K562 (cell line): Measurements from ENCODE around the gene SKAP1. TPM values are rescaled to one million over a fixed set of nuclear protein-coding genes. Genes with fewer than 3 reads are reported as not detected.

Experiments used
- ATAC-seq: fragments of 200-7000 bp; cut with Tn5 transposase; 3 replicates; pipeline ENCODE4 v1.9.1; 2020; ENCODE audit warnings: moderate library complexity
- BruUV-seq: library from RNA; stranded (reverse); fragments of 400-500 nt; replicated peaks from 2 replicates; lab custom pipeline; 2021; lab: Mats Ljungman, UMichigan
- CTCF ChIA-PET: fragments of 300-600 bp; formaldehyde crosslinking; extraction: SDS; loops from one replicate; lab custom pipeline; 2021; ENCODE audit warnings: low intra/inter-chr PET ratio; lab: Yijun Ruan, JAX
- POLR2A ChIA-PET: fragments of 300-600, 350-650 bp; sonication (Branson Sonifier 250); formaldehyde crosslinking; extraction: SDS; loops from one replicate; lab custom pipeline; 2021; ENCODE audit warnings: antibody characterized with exemption, inconsistent platforms; lab: Yijun Ruan, JAX
- DNase-seq, 4 experiments: peaks; one replicate each; pipeline versions ENCODE4 v3.0.0 to v3.0.0-alpha.2; 2011 to 2018; ENCODE audit warnings: low spot score in 3 of 4, mixed read lengths in 3 of 4; ENCODE audit errors: extremely low read depth in 1 of 4
- FAIRE-seq: peaks from 2 replicates; lab custom pipeline; 2011; peaks lifted over from hg19 to GRCh38; lab: Jason Lieb, UNC
- H2AFZ ChIP-seq: 2 replicates; pipeline ENCODE4 v1.6.0; 2011; ENCODE audit warnings: low read depth, low read length, control low read depth, inconsistent platforms
- H3K27ac ChIP-seq: fragments of 200-600 bp; 3 replicates; pipeline ENCODE4 v1.8.0; 2011; ENCODE audit warnings: low read depth, mild to moderate bottlenecking, control low read depth, inconsistent platforms, low read length, moderate library complexity, mixed read lengths; ENCODE audit errors: extremely low read depth
- H3K27me3 ChIP-seq, 2 experiments: fragments of 300-600 bp in 1 of 2; 2 replicates in 1 of 2; 3 replicates in 1 of 2; pipeline versions ENCODE4 v1.6.0 to v1.8.0; 2011; ENCODE audit warnings: inconsistent platforms in 2 of 2, low read length in 2 of 2, mild to moderate bottlenecking in 1 of 2, mixed read lengths in 1 of 2, moderate library complexity in 1 of 2; ENCODE audit not compliant: control insufficient read depth in 2 of 2, insufficient read depth in 2 of 2
- H3K36me3 ChIP-seq: fragments of 300-600 bp; 3 replicates; pipeline ENCODE4 v1.8.0; 2011; ENCODE audit warnings: mild to moderate bottlenecking, low read length, inconsistent platforms; ENCODE audit not compliant: control insufficient read depth, insufficient read depth
- H3K4me1 ChIP-seq, 2 experiments: fragments of 200-600 bp in 1 of 2; replicated peaks in 1 of 2; 2 replicates in 1 of 2; 3 replicates in 1 of 2; pipeline versions ENCODE4 v1.5.1 to v1.8.0; 2011; ENCODE audit warnings: inconsistent platforms in 2 of 2, low read length in 2 of 2, mild to moderate bottlenecking in 1 of 2, mixed read lengths in 1 of 2, moderate library complexity in 1 of 2; ENCODE audit not compliant: control insufficient read depth in 2 of 2, insufficient read depth in 2 of 2
- H3K4me2 ChIP-seq: 2 replicates; pipeline ENCODE4 v1.6.1; 2011; ENCODE audit warnings: low read length, control low read depth, inconsistent platforms, mixed read lengths; ENCODE audit not compliant: insufficient read depth
- H3K4me3 ChIP-seq: fragments of 200-600 bp; sonication (generic), shearing (Covaris generic); 2 replicates; pipeline ENCODE4 v1.5.1; 2016; ENCODE audit warnings: control low read depth, inconsistent platforms
- H3K79me2 ChIP-seq: fragments of 200-600 bp; 3 replicates; pipeline ENCODE4 v1.8.0; 2011; ENCODE audit warnings: low read length, inconsistent platforms; ENCODE audit not compliant: control insufficient read depth, insufficient read depth
- H3K9ac ChIP-seq, 2 experiments: 2 replicates each; pipeline versions ENCODE4 v1.6.0 to v1.6.1; 2011; ENCODE audit warnings: low read depth in 2 of 2, low read length in 2 of 2, control low read depth in 1 of 2, inconsistent platforms in 1 of 2, mild to moderate bottlenecking in 1 of 2, mixed read lengths in 1 of 2; ENCODE audit not compliant: insufficient read depth in 1 of 2
- H3K9me1 ChIP-seq: one replicate; pipeline ENCODE4 v1.6.0; 2011; ENCODE audit warnings: inconsistent platforms, mild to moderate bottlenecking, low read length, moderate library complexity; ENCODE audit not compliant: control insufficient read depth, insufficient read depth
- H3K9me3 ChIP-seq: replicated peaks from 2 replicates; pipeline ENCODE4 v1.5.1; 2011; ENCODE audit warnings: low read depth, low read length, inconsistent platforms; ENCODE audit not compliant: control insufficient read depth, insufficient read depth
- H4K20me1 ChIP-seq: replicated peaks from 2 replicates; pipeline ENCODE4 v1.6.1; 2011; ENCODE audit warnings: low read length, inconsistent platforms, mixed read lengths; ENCODE audit not compliant: control insufficient read depth, insufficient read depth
- CBFA2T2 ChIP-seq: fragments of 450-650 bp; conservative IDR thresholded peaks from 2 replicates; pipeline ENCODE4 v1.6.1; 2017; ENCODE audit warnings: mild to moderate bottlenecking
- GATA2 ChIP-seq: sonication (generic); formaldehyde crosslinking; IDR thresholded peaks from 2 replicates; pipeline ENCODE4 v1.4.0; 2020; ENCODE audit warnings: mild to moderate bottlenecking, missing genetic modification reagents
- HDAC2 ChIP-seq: fragments of 450-650 bp; IDR thresholded peaks from 2 replicates; pipeline ENCODE4 v1.6.1; 2016; ENCODE audit warnings: mild to moderate bottlenecking
- MECOM ChIP-seq: fragments of 250-450 bp; sonication (Bioruptor Pico); IDR thresholded peaks from 2 replicates; pipeline ENCODE4 v1.8.0; 2022; ENCODE audit warnings: inconsistent platforms
- RB1 ChIP-seq: fragments of 450-650 bp; IDR thresholded peaks from 2 replicates; pipeline ENCODE4 v1.6.1; 2017; ENCODE audit warnings: low read depth, mild to moderate bottlenecking
- SMAD4 ChIP-seq: fragments of 250-450 bp; sonication (Bioruptor Pico); conservative IDR thresholded peaks from 2 replicates; pipeline ENCODE4 v1.8.0; 2021; ENCODE audit warnings: inconsistent platforms, mild to moderate bottlenecking, moderate library complexity
- TAF9B ChIP-seq: fragments of 450-650 bp; IDR thresholded peaks from 2 replicates; pipeline ENCODE4 v1.6.1; 2018; ENCODE audit warnings: mild to moderate bottlenecking; ENCODE audit not compliant: partially characterized antibody
- ZNF316 ChIP-seq: fragments of 450-650 bp; IDR thresholded peaks from 2 replicates; pipeline ENCODE4 v1.6.1; 2016
- WGBS: fragments of 100-300 bp; shearing (Covaris generic); methylation state at CpG from one replicate; pipeline ENCODE4 v1.1.6; 2016; ENCODE audit warnings: low coverage, mixed read lengths; ENCODE audit not compliant: insufficient coverage; ENCODE audit errors: missing lambda C conversion rate; 5-methylcytosine and 5-hydroxymethylcytosine counted together
- in situ Hi-C: fragments of 300-500 bp; cut with MboI; formaldehyde crosslinking; loops from 4 replicates; pipeline ENCODE4 v1.15.0; 2018; ENCODE audit warnings: inconsistent platforms, mixed read lengths
- intact Hi-C: fragments of 100-400 bp; cut with micrococcal nuclease; formaldehyde crosslinking; loops from 2 replicates; pipeline ENCODE4 v1.14.2; 2022
- polyA plus RNA-seq, 8 experiments: library from polyadenylated mRNA; depleted of rRNA in 4 of 8; stranded (reverse) in 5 of 8; unstranded in 3 of 8; fragments of >200 nt; fragmentation: Nextera tagmentation in 2 of 8; fragmentation: Illumina TruSeq in 1 of 8; extraction: Ambion mirVana in 2 of 8; extraction: Trizol in 1 of 8; gene quantifications; 2 replicates each; pipeline versions ENCODE4 v1.2.1 to v1.2.3, GENCODE V29; 2011 to 2014; ENCODE audit warnings: inconsistent platforms in 1 of 8, missing spikeins in 1 of 8
- total RNA-seq, 7 experiments: library from RNA; depleted of rRNA in 6 of 7; stranded (reverse); fragments of >200 nt in 6 of 7; fragmentation: Illumina TruSeq in 2 of 7; extraction: Trizol in 2 of 7; gene quantifications; 2 replicates each; pipeline versions ENCODE4 v1.2.1 to v1.2.3, GENCODE V29; 2011 to 2021; ENCODE audit warnings: low replicate concordance in 1 of 7
- TF ChIP-seq, protein P1 (sequence below): sonication (generic); formaldehyde crosslinking; IDR thresholded peaks from 2 replicates; pipeline ENCODE4 v1.8.1; 2023; ENCODE audit warnings: mild to moderate bottlenecking, missing genetic modification reagents
- TF ChIP-seq, protein P2 (sequence below): sonication (generic); formaldehyde crosslinking; IDR thresholded peaks from 2 replicates; pipeline ENCODE4 v1.8.0; 2022; ENCODE audit warnings: mild to moderate bottlenecking, missing genetic modification reagents, borderline replicate concordance

SKAP1 gene
- total and polyA plus RNA-seq, 9 of the 15 experiments (the other 6 are each of a cell fraction or from before 2014, with no cell fraction given), result 0.06 to 0.80 (median 0.10) TPM; not detected in 4

DNA sequence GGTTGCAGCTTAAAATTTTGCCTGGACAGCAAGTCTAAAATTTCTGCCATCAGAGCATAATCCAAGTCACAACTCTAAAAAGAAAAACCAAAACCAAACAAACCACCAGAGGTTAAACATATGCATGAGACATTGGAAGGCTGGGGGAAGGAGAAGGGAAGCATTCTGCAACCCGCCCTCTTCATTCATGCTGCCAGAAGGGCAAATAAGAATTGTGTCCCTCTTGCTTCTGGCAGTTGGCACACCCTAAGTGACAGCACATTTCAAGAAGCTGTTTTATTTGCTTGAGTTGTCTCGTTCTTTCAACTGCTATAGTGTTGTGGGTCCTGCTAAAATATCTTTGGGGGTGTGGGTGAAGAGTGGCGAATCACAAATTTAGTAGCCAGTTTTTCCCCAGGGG is 99.6 kb downstream of the SKAP1 start:
- no peaks in the 10 kb centered on the region for H3K79me2 ChIP-seq
- WGBS, result 25% methylated on average over 3 of the region's 3 CpGs
- H3K4me3 ChIP-seq, result no peak overlapping the region
- FAIRE-seq (no peak), ATAC-seq (no peak), DNase-seq (no peak)
- POLR2A ChIA-PET, result interaction anchor here (0.5 to 0.9 kb wide), 2 partner anchors 114 to 1670 kb away, joined by 3 read pairs; no protein-coding TSS in a partner anchor
- H2AFZ ChIP-seq, result no peak overlapping the region
- intact Hi-C loops, result no loop called here
- H4K20me1 ChIP-seq, result no peaks in the 10 kb centered on the region
- no peak overlapping the region for H3K9ac ChIP-seq
- H3K27ac ChIP-seq, result no peak overlapping the region
- H3K27me3 ChIP-seq, result no peaks in the 10 kb centered on the region
- no peak for TF ChIP-seq SMAD4
- no peaks in the 10 kb centered on the region for H3K9me1 ChIP-seq
- no TSS peak for BruUV-seq
- no peaks in the 10 kb centered on the region for H3K9me3 ChIP-seq
- CTCF ChIA-PET, result interaction anchor here (0.5 kb wide), 1 partner anchor 241 kb away, joined by 3 read pairs; no protein-coding TSS in a partner anchor
- H3K36me3 ChIP-seq, result no peaks in the 10 kb centered on the region
- in situ Hi-C loops, result no loop called here
- no peaks in the 10 kb centered on the region for H3K4me1 ChIP-seq
- H3K4me2 ChIP-seq, result no peak overlapping the region

DNA sequence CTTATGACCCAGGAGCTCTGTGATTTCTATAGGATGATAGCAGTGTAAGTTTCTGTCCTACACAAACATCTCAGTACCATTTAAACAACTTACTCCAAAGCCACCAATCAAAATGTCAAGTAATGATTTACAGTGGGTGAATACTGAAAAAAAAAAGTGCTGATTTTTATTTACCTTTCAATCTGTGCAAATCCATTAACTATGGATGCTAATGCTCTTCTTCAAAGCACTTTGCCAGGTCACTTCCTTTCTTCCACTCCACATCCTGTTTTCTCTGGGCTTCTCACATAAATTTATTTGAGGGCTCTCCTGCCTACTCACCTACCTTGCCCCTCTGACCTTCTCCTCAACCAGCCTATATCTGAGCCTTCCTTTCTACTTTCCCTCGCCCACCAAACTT is 101.6 kb downstream of the SKAP1 start:
- DNase-seq (no peak), FAIRE-seq (no peak), ATAC-seq (no peak)
- H3K9ac ChIP-seq, result no peak overlapping the region
- H3K9me1 ChIP-seq, result no peaks in the 10 kb centered on the region
- H3K4me1 ChIP-seq, result no peaks in the 10 kb centered on the region
- H2AFZ ChIP-seq, result no peak overlapping the region
- no peak overlapping the region for H3K27ac ChIP-seq
- no peak overlapping the region for H3K4me3 ChIP-seq
- no peaks in the 10 kb centered on the region for H4K20me1 ChIP-seq
- H3K79me2 ChIP-seq, result no peaks in the 10 kb centered on the region
- H3K4me2 ChIP-seq, result no peak overlapping the region
- in situ Hi-C loops, result no loop called here
- no peaks in the 10 kb centered on the region for H3K27me3 ChIP-seq
- no TSS peak for BruUV-seq
- H3K9me3 ChIP-seq, result no peaks in the 10 kb centered on the region
- intact Hi-C loops, result no loop called here
- H3K36me3 ChIP-seq, result no peaks in the 10 kb centered on the region
- 14% methylated on average over 1 of the region's 1 CpG for WGBS
- CTCF ChIA-PET, result no interaction called here
- POLR2A ChIA-PET, result interaction anchor here (1.3 kb wide), 1 partner anchor 50 kb away, joined by 3 read pairs; no protein-coding TSS in a partner anchor
- TF ChIP-seq RB1 (no peak), TAF9B (no peak), ZNF316 (no peak; the same call in 1 of the 2 replicates), CBFA2T2 (no peak), MECOM (CRISPR knock-in tag) (no peak), HDAC2 (no peak), GATA2 (CRISPR knock-in tag) (no peak)
- TF ChIP-seq, protein P1, sequence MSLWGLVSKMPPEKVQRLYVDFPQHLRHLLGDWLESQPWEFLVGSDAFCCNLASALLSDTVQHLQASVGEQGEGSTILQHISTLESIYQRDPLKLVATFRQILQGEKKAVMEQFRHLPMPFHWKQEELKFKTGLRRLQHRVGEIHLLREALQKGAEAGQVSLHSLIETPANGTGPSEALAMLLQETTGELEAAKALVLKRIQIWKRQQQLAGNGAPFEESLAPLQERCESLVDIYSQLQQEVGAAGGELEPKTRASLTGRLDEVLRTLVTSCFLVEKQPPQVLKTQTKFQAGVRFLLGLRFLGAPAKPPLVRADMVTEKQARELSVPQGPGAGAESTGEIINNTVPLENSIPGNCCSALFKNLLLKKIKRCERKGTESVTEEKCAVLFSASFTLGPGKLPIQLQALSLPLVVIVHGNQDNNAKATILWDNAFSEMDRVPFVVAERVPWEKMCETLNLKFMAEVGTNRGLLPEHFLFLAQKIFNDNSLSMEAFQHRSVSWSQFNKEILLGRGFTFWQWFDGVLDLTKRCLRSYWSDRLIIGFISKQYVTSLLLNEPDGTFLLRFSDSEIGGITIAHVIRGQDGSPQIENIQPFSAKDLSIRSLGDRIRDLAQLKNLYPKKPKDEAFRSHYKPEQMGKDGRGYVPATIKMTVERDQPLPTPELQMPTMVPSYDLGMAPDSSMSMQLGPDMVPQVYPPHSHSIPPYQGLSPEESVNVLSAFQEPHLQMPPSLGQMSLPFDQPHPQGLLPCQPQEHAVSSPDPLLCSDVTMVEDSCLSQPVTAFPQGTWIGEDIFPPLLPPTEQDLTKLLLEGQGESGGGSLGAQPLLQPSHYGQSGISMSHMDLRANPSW (CRISPR knock-in tag), result no peak
- TF ChIP-seq, protein P2, sequence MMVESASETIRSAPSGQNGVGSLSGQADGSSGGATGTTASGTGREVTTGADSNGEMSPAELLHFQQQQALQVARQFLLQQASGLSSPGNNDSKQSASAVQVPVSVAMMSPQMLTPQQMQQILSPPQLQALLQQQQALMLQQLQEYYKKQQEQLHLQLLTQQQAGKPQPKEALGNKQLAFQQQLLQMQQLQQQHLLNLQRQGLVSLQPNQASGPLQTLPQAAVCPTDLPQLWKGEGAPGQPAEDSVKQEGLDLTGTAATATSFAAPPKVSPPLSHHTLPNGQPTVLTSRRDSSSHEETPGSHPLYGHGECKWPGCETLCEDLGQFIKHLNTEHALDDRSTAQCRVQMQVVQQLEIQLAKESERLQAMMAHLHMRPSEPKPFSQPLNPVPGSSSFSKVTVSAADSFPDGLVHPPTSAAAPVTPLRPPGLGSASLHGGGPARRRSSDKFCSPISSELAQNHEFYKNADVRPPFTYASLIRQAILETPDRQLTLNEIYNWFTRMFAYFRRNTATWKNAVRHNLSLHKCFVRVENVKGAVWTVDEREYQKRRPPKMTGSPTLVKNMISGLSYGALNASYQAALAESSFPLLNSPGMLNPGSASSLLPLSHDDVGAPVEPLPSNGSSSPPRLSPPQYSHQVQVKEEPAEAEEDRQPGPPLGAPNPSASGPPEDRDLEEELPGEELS (CRISPR knock-in tag), result no peak
